GM21786 (cell line): ENCODE data around the gene THBD.
"Not testable (repeated sequence)": the region's sequence is repeated elsewhere in the genome, so short reads cannot be mapped to it uniquely, and the experiment has no call there.

Source experiments
- ATAC-seq: cut with Tn5 transposase; IDR thresholded peaks from one replicate; pipeline ENCODE4 v1.9.1; 2021; ENCODE audit not compliant: unreplicated experiment

Gene THBD

GRCh38 chr20:23037017-23037481, 12.4 kb downstream of the THBD start:
- no peak for ATAC-seq

- no peak for ATAC-seq
These were observed 13.1 kb downstream of the THBD start for GRCh38 chr20:23036371-23036770.

- no peak for ATAC-seq
These were observed 13.7 kb downstream of the THBD start for GRCh38 chr20:23035731-23036130.

GRCh38 chr20:23034721-23035671, 14.5 kb downstream of the THBD start, which contains the start of gene SSTR4:
TSS of gene SSTR4 (plus strand) at chr20:23035312. CDS start at chr20:23035484, 172 bp downstream.
- ATAC-seq: no peak

- no peak for ATAC-seq
These were observed 15.6 kb downstream of the THBD start for GRCh38 chr20:23033918-23034317.

- no peak for ATAC-seq
These were observed 16.8 kb downstream of the THBD start for GRCh38 chr20:23032750-23033078.

- no peak for ATAC-seq
These were observed 17.3 kb downstream of the THBD start for GRCh38 chr20:23032056-23032749.

GRCh38 chr20:23031346-23031745, 18.1 kb downstream of the THBD start:
- ATAC-seq: no peak

- no peak for ATAC-seq
These were observed 20.1 kb downstream of the THBD start for GRCh38 chr20:23029324-23029723.

- ATAC-seq: no peak
These were observed 21.1 kb downstream of the THBD start for GRCh38 chr20:23028392-23028791.

- ATAC-seq: no peak
These were observed 21.8 kb downstream of the THBD start for GRCh38 chr20:23027721-23028120.

- ATAC-seq: not testable (repeated sequence)
These were observed 24.0 kb downstream of the THBD start for GRCh38 chr20:23025503-23025902.

- no peak for ATAC-seq
These were observed 24.8 kb downstream of the THBD start for GRCh38 chr20:23024701-23025100.

- ATAC-seq: no peak
These were observed 25.8 kb downstream of the THBD start for GRCh38 chr20:23023621-23024177.

- ATAC-seq: no peak
These were observed 26.6 kb downstream of the THBD start for GRCh38 chr20:23022849-23023248.

- no peak for ATAC-seq
These were observed 27.5 kb downstream of the THBD start for GRCh38 chr20:23021951-23022350.

- ATAC-seq: no peak
These were observed 27.9 kb downstream of the THBD start for GRCh38 chr20:23021541-23021940.

- no peak for ATAC-seq
These were observed 29.0 kb downstream of the THBD start for GRCh38 chr20:23020230-23021018.

GRCh38 chr20:23019403-23019802, 30.1 kb downstream of the THBD start:
- ATAC-seq: no peak

GRCh38 chr20:23018941-23019340, 30.5 kb downstream of the THBD start:
- no peak for ATAC-seq

GRCh38 chr20:23018432-23018831, 31.0 kb downstream of the THBD start:
- no peak for ATAC-seq
